Erythroblast (primary cell): ENCODE measurements around the gene CRTC3.

Source experiments
- DNase-seq, 2 experiments: peaks; one replicate each; lab custom pipeline; 2025; lab: John Stamatoyannopoulos, UW
- GATA1 ChIP-seq: IDR thresholded peaks from 2 replicates; pipeline ENCODE4 v1.6.1; 2011; ENCODE audit warnings: low read depth, mild to moderate bottlenecking, control low read depth, low read length, moderate library complexity
- POLR2A ChIP-seq: IDR thresholded peaks from 2 replicates; pipeline ENCODE4 v1.6.1; 2011; ENCODE audit warnings: mild to moderate bottlenecking, low read length

Gene CRTC3

GRCh38 chr15:90691982-90692773 lies 162.5 kb downstream of the CRTC3 start:
- TF ChIP-seq GATA1, result no peak
- no peak for TF ChIP-seq POLR2A
- no peak for DNase-seq
